NCI-H446 treated with DMSO at 0.1 percent for 48 hours (cell line): ENCODE data around the gene LRRTM3.

Source experiments
- DNase-seq: peaks from one replicate; lab custom pipeline; 2025; lab: John Stamatoyannopoulos, UW

LRRTM3 gene

DNA sequence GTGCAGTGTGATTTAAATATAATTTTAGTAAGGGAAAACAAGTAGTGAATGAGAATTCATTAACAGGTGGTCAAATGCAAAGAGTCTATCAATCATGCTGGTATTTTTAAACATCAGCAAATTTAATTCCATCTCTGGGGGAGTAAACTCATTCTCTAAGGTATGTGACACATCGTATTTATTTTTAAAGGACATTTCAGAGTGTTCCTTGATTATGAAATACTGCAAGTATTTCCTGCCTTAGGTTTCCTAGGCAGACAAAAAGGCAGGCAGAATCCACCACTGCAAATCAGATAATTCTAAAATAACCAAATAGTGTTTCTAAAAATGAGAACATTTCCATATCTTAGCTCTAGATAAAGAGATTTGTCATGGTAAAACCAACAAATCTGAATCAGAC, 193.8 kb downstream of the LRRTM3 start:
- no peak for DNase-seq

DNA sequence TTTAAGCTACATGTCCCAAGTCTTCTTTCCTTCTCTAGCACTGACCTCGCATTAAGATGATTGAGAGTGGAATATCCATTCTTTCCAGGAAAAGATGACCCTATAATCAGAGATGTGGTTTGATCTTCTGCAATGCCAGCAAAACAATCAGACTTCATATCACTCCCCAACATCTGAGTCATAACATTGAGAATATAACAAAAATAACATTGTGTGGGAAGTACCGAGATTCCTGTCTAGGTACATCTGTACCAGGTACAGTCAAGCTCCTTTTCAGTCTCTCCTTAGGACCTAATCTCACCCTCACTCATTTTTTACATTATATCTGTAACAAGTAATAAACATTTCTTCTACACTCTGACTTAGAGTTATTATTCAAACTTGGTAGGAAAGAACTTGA, 201.6 kb downstream of the LRRTM3 start:
- DNase-seq: no peak

DNA sequence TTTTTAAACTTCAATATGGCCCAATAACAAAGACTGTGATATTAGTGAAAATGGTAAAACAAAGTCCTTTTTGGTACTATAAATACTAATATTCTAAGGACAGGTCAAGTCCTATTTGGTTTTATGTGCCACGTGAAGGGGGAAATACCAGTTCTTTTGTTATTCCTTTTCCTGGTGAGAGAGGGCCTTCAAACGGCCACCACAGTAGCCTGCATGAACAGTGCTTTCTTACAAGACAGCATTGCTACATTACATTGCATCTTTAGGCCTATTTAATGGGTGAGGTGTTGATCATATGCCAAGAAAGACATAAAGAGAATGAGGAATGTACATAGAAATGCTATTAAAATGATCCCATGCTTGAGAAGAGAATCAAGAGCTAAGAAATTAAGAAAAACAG, 214.8 kb downstream of the LRRTM3 start:
- DNase-seq: no peak

GRCh38 chr10:67141300-67141699, 215.5 kb downstream of the LRRTM3 start:
- no peak for DNase-seq

DNA sequence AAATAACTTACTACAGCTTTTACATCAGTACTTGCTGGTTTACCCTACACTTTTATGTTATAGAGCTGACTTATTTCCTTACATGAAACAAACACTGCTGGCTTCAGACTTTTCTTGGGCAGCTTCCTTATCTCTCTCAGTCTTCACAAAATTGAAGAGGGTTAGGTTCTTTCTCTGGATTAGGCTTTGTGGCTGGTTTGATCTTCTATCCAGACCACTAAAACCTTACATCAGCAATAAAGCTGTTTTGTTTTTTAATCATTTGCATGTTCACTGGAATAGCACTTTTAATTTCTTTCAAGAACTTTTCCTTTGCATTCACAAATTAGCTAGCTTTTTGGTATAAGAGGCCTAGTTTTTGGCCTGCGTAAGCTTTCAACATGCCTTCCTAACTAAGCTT, 218.7 kb downstream of the LRRTM3 start:
- no peak for DNase-seq
